Thoracic aorta (tissue), 2 donors: ENCODE results near the gene ITPKC. TPM values are rescaled to one million over a fixed set of nuclear protein-coding genes. Genes with fewer than 3 reads are reported as not detected.
"Not testable (repeated sequence)": the region's sequence is repeated elsewhere in the genome, so short reads cannot be mapped to it uniquely, and the experiment has no call there.

Source experiments
- ATAC-seq: fragments of 150-250 bp; one replicate; pipeline ENCODE4 v1.8.0; 2017; ENCODE audit warnings: low read depth; ENCODE audit not compliant: insufficient number of reproducible peaks, low FRiP score
- DNase-seq: peaks from one replicate; pipeline ENCODE4 v3.0.0-alpha.2; 2020; ENCODE audit warnings: low spot score
- H3K27ac ChIP-seq, 2 donors: fragments of 200-600 bp; sonication (generic); 1 replicate in 1 of 2; 2 replicates in 1 of 2; pipeline ENCODE4 v1.5.1; 2016; ENCODE audit warnings: mild to moderate bottlenecking in 2 of 2, moderate library complexity in 2 of 2
- H3K27me3 ChIP-seq: fragments of 200-600 bp; sonication (generic); replicated peaks from 2 replicates; pipeline ENCODE4 v1.6.0; 2016; ENCODE audit warnings: mild to moderate bottlenecking; ENCODE audit not compliant: insufficient read depth
- H3K36me3 ChIP-seq: fragments of 200-600 bp; sonication (generic); one replicate; pipeline ENCODE4 v1.5.1; 2016
- H3K4me1 ChIP-seq, 2 donors: fragments of 200-600 bp; sonication (generic); 1 replicate in 1 of 2; 2 replicates in 1 of 2; pipeline versions ENCODE4 v1.5.1 to v1.6.0; 2016; ENCODE audit warnings: low read depth in 2 of 2, mild to moderate bottlenecking in 1 of 2; ENCODE audit not compliant: control insufficient read depth in 1 of 2
- H3K4me3 ChIP-seq: fragments of 200-600 bp; sonication (generic); 2 replicates; pipeline ENCODE4 v1.5.1; 2016; ENCODE audit warnings: mild to moderate bottlenecking
- H3K9me3 ChIP-seq: fragments of 200-600 bp; sonication (generic); 2 replicates; pipeline ENCODE4 v1.5.1; 2016
- total RNA-seq, 2 donors: library from RNA; depleted of rRNA; stranded (reverse); fragments of >200 nt; gene quantifications; one replicate each; pipeline versions ENCODE4 v1.1.0 to v1.2.3, GENCODE V29; 2016
- TF ChIP-seq, protein P1 (sequence below): fragments of 200-600 bp; sonication (generic); IDR thresholded peaks from one replicate; pipeline ENCODE4 v1.5.1; 2019; ENCODE audit warnings: antibody characterized with exemption

Gene ITPKC
- total RNA-seq, 2 donors from 2014 or later, result 45.4 to 79.4 TPM

DNA sequence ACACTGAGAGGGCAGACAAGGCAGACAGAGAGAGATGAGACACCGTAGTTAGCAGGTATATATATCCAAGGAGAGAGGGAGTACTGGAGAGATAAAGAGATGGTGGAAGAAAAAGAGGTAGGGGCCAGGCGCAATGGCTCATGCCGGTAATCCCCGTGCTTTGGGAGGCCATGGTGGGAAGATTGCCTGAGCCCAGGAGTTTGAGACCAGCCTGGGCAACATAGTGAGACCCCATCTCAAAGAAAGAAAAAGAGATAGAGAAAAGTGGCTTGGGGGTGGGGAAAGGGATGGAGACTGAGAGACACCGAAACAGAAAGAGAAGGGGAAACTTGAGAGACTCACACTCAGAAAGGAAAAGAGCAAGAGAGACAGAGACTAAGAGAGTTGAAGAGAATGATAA lies 63.7 kb downstream of the ITPKC start:
- H3K9me3 ChIP-seq, result no peaks in the 10 kb centered on the region
- no peaks in the 10 kb centered on the region for H3K36me3 ChIP-seq
- no peak overlapping the region for H3K4me3 ChIP-seq
- H3K4me1 ChIP-seq, result peaks cover 13 to 23% of the 10 kb centered on the region in 2 donors
- ATAC-seq (no peak), DNase-seq (no peak)
- no peak overlapping the region for H3K27ac ChIP-seq
- H3K27me3 ChIP-seq, result no peaks in the 10 kb centered on the region
- TF ChIP-seq, protein P1, sequence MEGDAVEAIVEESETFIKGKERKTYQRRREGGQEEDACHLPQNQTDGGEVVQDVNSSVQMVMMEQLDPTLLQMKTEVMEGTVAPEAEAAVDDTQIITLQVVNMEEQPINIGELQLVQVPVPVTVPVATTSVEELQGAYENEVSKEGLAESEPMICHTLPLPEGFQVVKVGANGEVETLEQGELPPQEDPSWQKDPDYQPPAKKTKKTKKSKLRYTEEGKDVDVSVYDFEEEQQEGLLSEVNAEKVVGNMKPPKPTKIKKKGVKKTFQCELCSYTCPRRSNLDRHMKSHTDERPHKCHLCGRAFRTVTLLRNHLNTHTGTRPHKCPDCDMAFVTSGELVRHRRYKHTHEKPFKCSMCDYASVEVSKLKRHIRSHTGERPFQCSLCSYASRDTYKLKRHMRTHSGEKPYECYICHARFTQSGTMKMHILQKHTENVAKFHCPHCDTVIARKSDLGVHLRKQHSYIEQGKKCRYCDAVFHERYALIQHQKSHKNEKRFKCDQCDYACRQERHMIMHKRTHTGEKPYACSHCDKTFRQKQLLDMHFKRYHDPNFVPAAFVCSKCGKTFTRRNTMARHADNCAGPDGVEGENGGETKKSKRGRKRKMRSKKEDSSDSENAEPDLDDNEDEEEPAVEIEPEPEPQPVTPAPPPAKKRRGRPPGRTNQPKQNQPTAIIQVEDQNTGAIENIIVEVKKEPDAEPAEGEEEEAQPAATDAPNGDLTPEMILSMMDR, result no peak

DNA sequence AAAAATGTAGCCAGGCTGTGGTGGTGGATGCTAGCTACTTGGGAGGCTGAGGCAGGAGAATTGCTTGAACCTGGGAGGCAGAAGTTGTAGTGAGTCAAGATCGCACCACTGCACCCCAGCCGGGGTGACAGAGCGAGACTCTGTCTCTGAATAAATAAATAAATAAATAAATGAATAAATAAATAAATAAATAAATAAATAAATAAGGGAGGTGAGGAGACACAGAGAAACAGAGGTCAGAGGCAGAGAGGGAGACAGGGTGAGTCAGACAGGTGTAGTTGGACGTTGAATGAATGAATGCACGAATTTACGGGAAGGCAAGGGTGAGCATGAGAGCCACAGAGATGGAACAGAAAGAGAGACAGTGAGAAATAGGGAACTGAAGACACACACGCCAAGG lies 64.2 kb downstream of the ITPKC start:
- no peak for DNase-seq
- TF ChIP-seq, protein P1, result no peak
- ATAC-seq, result no peak

DNA sequence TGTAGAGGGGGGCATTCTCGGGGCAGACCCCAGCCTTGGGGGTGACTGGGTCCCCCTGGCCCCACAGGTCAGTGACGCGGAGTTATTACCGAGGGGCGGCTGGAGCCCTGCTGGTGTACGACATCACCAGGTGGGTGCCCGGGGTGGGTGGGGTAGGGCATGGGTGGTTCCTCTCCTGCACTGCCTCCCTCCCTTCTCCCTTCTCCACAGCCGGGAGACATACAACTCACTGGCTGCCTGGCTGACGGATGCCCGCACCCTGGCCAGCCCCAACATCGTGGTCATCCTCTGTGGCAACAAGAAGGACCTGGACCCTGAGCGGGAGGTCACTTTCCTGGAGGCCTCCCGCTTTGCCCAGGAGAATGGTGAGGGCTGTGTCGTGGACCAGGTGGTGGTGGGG lies 66.8 kb downstream of the ITPKC start:
- H3K27me3 ChIP-seq, result no peaks in the 10 kb centered on the region
- ATAC-seq (no peak), DNase-seq (no peak)
- TF ChIP-seq, protein P1, result no peak
- H3K9me3 ChIP-seq, result no peaks in the 10 kb centered on the region
- H3K27ac ChIP-seq, result no peak overlapping the region
- H3K36me3 ChIP-seq, result peaks cover 8% of the 10 kb centered on the region
- H3K4me1 ChIP-seq, result peaks cover 7 to 14% of the 10 kb centered on the region in 2 donors
- H3K4me3 ChIP-seq, result no peak overlapping the region

More for the DNA sequence above, 64.2 kb downstream of the ITPKC start:
- Histone ChIP-seq H3K36me3 (no peaks in the 10 kb centered on the region), H3K4me1 (peaks cover 13 to 23% of the 10 kb centered on the region in 2 donors), H3K4me3 (no peak overlapping the region), H3K27me3 (no peaks in the 10 kb centered on the region), H3K9me3 (no peaks in the 10 kb centered on the region), H3K27ac (no peak overlapping the region)

DNA sequence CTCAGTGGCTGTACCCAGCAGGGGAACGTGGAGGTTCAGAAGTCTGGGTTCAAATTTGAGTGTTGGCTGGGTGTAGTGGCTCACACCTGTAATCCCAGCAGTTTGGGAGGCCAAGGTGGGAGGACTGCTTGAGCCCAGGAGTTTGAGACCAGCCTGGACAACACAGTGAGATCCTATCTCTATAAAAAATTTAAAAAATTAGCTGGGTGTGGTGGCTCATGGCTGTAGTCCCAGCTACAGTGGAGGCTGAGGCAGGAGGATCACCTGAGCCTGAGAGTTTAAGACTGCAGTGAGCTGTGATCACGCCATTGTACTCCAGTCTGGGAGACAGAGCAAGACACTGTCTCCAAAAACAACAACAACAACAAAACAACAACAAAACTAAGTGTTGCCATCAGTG lies 67.2 kb downstream of the ITPKC start:
- not testable (repeated sequence) for H3K27me3 ChIP-seq, H3K4me3 ChIP-seq, H3K4me1 ChIP-seq, DNase-seq, H3K27ac ChIP-seq, H3K9me3 ChIP-seq, H3K36me3 ChIP-seq, ATAC-seq

DNA sequence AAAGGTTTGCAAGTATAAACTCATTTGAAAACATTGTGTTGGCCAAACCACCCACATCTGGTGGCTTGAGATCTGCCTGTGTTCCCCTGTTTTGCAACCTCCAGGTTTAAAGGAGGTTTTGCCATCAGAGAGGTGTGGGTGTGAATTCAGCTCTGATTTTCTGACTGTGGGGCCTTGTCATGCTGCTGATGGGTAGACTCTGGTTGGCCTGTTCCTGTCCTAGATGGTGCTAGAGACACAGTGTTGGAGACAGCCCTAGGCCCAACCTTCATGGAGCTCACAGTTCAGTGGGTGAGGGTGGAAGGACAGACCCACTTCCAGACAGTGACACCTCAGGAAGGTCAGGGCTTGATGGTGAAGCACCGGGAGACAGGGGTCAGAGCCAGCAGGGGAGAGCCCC lies 68.6 kb downstream of the ITPKC start:
- Histone ChIP-seq H3K27ac (peak overlapping the region in 1 of 2 donors; percentile 7), H3K36me3 (peaks cover 8% of the 10 kb centered on the region), H3K27me3 (no peaks in the 10 kb centered on the region), H3K9me3 (no peaks in the 10 kb centered on the region), H3K4me1 (peaks cover under 1 to 11% of the 10 kb centered on the region in 2 donors), H3K4me3 (no peak overlapping the region)
- no peak for DNase-seq
- TF ChIP-seq, protein P1, result no peak
- no peak for ATAC-seq
